ENCODE measurements around the gene VAV2.

DNA sequence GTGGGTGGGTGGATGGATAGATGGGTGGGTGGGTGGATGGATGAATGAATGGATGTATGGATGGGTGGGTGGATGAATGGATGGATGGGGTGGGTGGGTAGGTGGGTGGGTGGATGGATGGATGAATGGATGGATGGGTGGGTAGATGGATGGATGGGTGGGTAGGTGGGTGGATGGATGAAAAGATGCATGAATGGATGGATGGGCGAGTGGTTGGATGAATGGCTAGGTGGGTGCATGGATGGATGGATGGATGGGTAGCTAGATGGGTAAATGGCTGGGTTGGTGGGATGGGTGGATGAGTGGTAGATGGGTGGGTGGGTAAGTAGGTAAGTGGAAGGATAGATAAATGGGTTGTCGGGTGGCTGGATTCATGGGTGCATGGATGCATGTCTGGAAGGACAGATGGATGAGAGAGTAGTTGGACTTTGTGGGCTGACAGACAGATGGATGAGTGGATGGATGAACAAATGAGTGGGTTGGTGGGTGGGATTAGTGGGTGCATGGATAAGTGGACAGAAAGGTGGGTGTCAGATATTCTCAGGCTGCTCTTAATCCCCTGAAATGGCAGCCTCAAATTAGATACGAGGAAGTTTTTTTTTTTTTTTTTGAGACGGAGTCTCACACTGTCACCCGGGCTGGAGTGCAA lies 153.1 kb downstream of the VAV2 start:
- TF ChIP-seq, protein P1, sequence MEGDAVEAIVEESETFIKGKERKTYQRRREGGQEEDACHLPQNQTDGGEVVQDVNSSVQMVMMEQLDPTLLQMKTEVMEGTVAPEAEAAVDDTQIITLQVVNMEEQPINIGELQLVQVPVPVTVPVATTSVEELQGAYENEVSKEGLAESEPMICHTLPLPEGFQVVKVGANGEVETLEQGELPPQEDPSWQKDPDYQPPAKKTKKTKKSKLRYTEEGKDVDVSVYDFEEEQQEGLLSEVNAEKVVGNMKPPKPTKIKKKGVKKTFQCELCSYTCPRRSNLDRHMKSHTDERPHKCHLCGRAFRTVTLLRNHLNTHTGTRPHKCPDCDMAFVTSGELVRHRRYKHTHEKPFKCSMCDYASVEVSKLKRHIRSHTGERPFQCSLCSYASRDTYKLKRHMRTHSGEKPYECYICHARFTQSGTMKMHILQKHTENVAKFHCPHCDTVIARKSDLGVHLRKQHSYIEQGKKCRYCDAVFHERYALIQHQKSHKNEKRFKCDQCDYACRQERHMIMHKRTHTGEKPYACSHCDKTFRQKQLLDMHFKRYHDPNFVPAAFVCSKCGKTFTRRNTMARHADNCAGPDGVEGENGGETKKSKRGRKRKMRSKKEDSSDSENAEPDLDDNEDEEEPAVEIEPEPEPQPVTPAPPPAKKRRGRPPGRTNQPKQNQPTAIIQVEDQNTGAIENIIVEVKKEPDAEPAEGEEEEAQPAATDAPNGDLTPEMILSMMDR (IDR thresholded peaks at IDR 0.05; ENCODE audit: insufficient read depth, low read length, poor library complexity, severe bottlenecking) = no peak
- no peak for TF ChIP-seq EZH2phosphoT487 (conservative IDR thresholded peaks at IDR 0.05; ENCODE audit: low read length)
